NB4 (cell line): Measurements from ENCODE around the gene CSPG5.

Experiments
- POLR2A ChIP-seq: IDR thresholded peaks from 2 replicates; pipeline ENCODE4 v1.6.1; 2011; ENCODE audit warnings: mild to moderate bottlenecking; ENCODE audit not compliant: insufficient read length; ENCODE audit errors: extremely low read depth
- TF ChIP-seq, protein P1 (sequence below): IDR thresholded peaks from one replicate; pipeline ENCODE4 v1.5.1; 2012; ENCODE audit warnings: low read depth, low read length
- TF ChIP-seq, protein P2 (sequence below): IDR thresholded peaks from 2 replicates; pipeline ENCODE4 v1.6.1; 2011; ENCODE audit warnings: low read depth, low read length

- TF ChIP-seq, protein P1, sequence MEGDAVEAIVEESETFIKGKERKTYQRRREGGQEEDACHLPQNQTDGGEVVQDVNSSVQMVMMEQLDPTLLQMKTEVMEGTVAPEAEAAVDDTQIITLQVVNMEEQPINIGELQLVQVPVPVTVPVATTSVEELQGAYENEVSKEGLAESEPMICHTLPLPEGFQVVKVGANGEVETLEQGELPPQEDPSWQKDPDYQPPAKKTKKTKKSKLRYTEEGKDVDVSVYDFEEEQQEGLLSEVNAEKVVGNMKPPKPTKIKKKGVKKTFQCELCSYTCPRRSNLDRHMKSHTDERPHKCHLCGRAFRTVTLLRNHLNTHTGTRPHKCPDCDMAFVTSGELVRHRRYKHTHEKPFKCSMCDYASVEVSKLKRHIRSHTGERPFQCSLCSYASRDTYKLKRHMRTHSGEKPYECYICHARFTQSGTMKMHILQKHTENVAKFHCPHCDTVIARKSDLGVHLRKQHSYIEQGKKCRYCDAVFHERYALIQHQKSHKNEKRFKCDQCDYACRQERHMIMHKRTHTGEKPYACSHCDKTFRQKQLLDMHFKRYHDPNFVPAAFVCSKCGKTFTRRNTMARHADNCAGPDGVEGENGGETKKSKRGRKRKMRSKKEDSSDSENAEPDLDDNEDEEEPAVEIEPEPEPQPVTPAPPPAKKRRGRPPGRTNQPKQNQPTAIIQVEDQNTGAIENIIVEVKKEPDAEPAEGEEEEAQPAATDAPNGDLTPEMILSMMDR = peak; percentile 78
- TF ChIP-seq, protein P2, sequence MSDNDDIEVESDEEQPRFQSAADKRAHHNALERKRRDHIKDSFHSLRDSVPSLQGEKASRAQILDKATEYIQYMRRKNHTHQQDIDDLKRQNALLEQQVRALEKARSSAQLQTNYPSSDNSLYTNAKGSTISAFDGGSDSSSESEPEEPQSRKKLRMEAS = peak; percentile 98
- no peak for TF ChIP-seq POLR2A
Observed at GRCh38 chr3:47522082-47522987, 56.3 kb downstream of the CSPG5 start.
